ENCODE data around the gene SHB. TPM values are rescaled to one million over a fixed set of nuclear protein-coding genes. Genes with fewer than 3 reads are reported as not detected.

Gene SHB
- total and polyA plus RNA-seq, 2 of the 8 experiments (the other 6 are each of a cell fraction or from before 2014, with no cell fraction given) = 4.1 to 12.6 TPM

DNA sequence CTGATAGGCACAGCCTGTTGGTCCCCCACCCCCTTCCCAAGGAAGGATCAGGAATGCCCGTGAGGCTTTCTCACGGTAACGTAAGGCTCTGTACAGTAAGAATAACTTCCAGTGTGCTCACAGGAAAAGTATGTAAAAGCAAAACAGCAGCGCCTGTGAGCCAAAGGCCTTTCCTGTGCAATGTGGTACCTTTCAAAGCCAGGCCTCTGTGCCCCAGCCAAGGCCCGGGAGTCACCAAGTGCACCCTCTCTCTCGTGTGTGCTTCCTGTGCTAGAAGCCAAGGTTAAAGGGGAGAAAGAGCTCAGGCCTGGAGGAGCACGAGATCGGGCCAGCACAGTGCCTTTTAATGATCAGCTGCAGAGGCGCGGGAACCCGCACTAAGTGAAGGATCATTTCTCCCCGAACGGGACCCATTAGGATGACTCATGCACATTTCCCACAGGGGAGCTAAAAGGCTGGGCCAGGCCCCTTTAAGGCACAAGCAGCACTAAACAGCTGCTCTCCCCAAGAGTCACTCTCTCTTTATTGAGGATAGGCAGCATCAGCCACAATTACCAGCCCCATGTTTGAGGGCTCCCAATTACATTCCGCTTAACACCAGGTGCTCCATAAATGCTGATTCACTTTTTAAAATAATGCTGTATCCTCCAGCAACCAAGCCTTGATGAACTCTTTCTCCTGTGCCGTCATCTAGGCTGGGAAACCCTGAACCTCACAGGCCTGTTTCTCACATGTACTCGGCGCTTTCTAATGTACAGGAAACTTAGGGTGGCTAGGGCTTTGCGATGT, 42.8 kb downstream of the SHB start:
- no peak for DNase-seq (ENCODE audit: low read depth in 1 of 2, low spot score in 2 of 2)
- H3K23ac ChIP-seq (ENCODE audit: insufficient read length) = no peak overlapping the region
- H2AK5ac ChIP-seq (ENCODE audit: low read depth, low read length) = peak overlapping the region; percentile 100
- peaks cover 0 to 25% of the 10 kb centered on the region in 2 experiments; a peak in 1 of 4 replicates for H3K79me2 ChIP-seq (ENCODE audit: control insufficient read depth in 1 of 2, insufficient read depth in 2 of 2, low read length in 2 of 2)
- no peak overlapping the region for H2AFZ ChIP-seq (ENCODE audit: low read length)
- H3K18ac ChIP-seq (ENCODE audit: extremely low read depth, low read length) = peak overlapping the region; percentile 34
- no peaks in the 10 kb centered on the region for H3K27me3 ChIP-seq (replicated peaks in 1 of 4; ENCODE audit: control insufficient read depth in 3 of 4, extremely low read depth in 1 of 4, insufficient read depth in 3 of 4, low read length in 3 of 4)
- peak overlapping the region; percentile 83; the same call in 1 of the 2 replicates for H2BK20ac ChIP-seq (ENCODE audit: low read length)
- no peak overlapping the region; a peak in 1 of 7 replicates for H3K9ac ChIP-seq (replicated peaks in 1 of 4; ENCODE audit: extremely low read depth in 1 of 4, low read depth in 3 of 4, low read length in 3 of 4)
- no peak overlapping the region for H3K14ac ChIP-seq (ENCODE audit: insufficient read length)
- no peak overlapping the region for H3K27ac ChIP-seq (ENCODE audit: low read depth, low read length)
- peak overlapping the region; percentile 20 to 29; a peak in 2 of 4 replicates for H3K4me2 ChIP-seq (ENCODE audit: insufficient read depth in 1 of 2, low read depth in 2 of 2, low read length in 2 of 2)
- no peak overlapping the region for H4K5ac ChIP-seq (ENCODE audit: insufficient read length, low read depth, low read length)
- peaks cover 14% of the 10 kb centered on the region for H3K79me1 ChIP-seq (ENCODE audit: low read depth, low read length)
- 62% methylated on average over 18 of the region's 18 CpGs; no CpG with 5 or more reads in 1 of the 2 experiments for WGBS, 2 experiments (ENCODE audit: extremely low coverage in 1 of 2, insufficient coverage in 1 of 2, insufficient read length in 1 of 2, insufficient replicate concordance in 2 of 2, low coverage in 1 of 2, low lambda C conversion rate in 2 of 2, missing lambda C conversion rate in 1 of 2)
- H3K23me2 ChIP-seq (ENCODE audit: low read depth, low read length) = no peaks in the 10 kb centered on the region
- ChIA-PET CTCF (ENCODE audit: partially characterized antibody) (interaction anchor here (0.8 to 5.5 kb wide), 20 partner anchors 9 to 301 kb away, joined by 3 to 43 read pairs (median 6); no protein-coding TSS in a partner anchor), POLR2A (ENCODE audit: partially characterized antibody) (interaction anchor here (0.6 to 3.6 kb wide), 4 partner anchors 9 to 317 kb away, joined by 3 to 22 read pairs (median 3); partner anchors contain the start of gene SHB)
- peak overlapping the region; percentile 4 for H4K91ac ChIP-seq (replicated peaks; ENCODE audit: insufficient read length, low read length)
- H4K20me1 ChIP-seq (replicated peaks in 1 of 2; ENCODE audit: control insufficient read depth in 1 of 2, insufficient read depth in 2 of 2, low read length in 2 of 2) = peaks cover 0 to 2% of the 10 kb centered on the region in 2 experiments
- H2BK15ac ChIP-seq (ENCODE audit: low read length) = peak overlapping the region; percentile 95; the same call in 1 of the 2 replicates
- no peak overlapping the region for H4K8ac ChIP-seq (ENCODE audit: extremely low read depth, insufficient read depth, low read length)
- no peaks in the 10 kb centered on the region for H3K9me3 ChIP-seq (ENCODE audit: insufficient read depth in 2 of 2, low read depth in 1 of 2, low read length in 1 of 2)
- peak overlapping the region; percentile 99 for H2BK12ac ChIP-seq (ENCODE audit: low read depth, low read length)
- H3K4me3 ChIP-seq (ENCODE audit: extremely low read depth in 1 of 4, insufficient read depth in 2 of 4, low read depth in 3 of 4, low read length in 4 of 4) = no peak overlapping the region
- H3K4ac ChIP-seq (replicated peaks; ENCODE audit: insufficient read length, low read depth, low read length) = peak overlapping the region; percentile 49
- H3K4me1 ChIP-seq (replicated peaks in 1 of 4; ENCODE audit: control insufficient read depth in 3 of 4, insufficient read depth in 4 of 4, low read length in 3 of 4) = peaks cover 34 to 54% (median 40%) of the 10 kb centered on the region in 4 experiments
- no peaks in the 10 kb centered on the region for H3K36me3 ChIP-seq (ENCODE audit: control insufficient read depth in 2 of 4, insufficient read depth in 4 of 4, low read length in 3 of 4)
- H3K56ac ChIP-seq (replicated peaks; ENCODE audit: insufficient read length, low read depth, low read length) = no peak overlapping the region
- no peak overlapping the region for H2BK120ac ChIP-seq (replicated peaks; ENCODE audit: low read depth, low read length)
- no peak for FAIRE-seq
- H2BK5ac ChIP-seq (ENCODE audit: low read depth, low read length) = peak overlapping the region; percentile 95
- TF ChIP-seq NANOG (IDR thresholded peaks at IDR 0.05; ENCODE audit: insufficient read depth, low read depth, low read length, poor library complexity, severe bottlenecking) (no peak), JUND (IDR thresholded peaks at IDR 0.05; ENCODE audit: low read length) (peak; percentile 86; the same call in 1 of the 2 replicates), CBX8 (IDR thresholded peaks at IDR 0.05; ENCODE audit: borderline replicate concordance, low read depth, low read length) (no peak), BACH1 (IDR thresholded peaks at IDR 0.05; ENCODE audit: low read length) (peak; percentile 8; the same call in 1 of the 2 replicates), SIRT6 (IDR thresholded peaks at IDR 0.05; ENCODE audit: low read length) (no peak)
- TF ChIP-seq, protein P1, sequence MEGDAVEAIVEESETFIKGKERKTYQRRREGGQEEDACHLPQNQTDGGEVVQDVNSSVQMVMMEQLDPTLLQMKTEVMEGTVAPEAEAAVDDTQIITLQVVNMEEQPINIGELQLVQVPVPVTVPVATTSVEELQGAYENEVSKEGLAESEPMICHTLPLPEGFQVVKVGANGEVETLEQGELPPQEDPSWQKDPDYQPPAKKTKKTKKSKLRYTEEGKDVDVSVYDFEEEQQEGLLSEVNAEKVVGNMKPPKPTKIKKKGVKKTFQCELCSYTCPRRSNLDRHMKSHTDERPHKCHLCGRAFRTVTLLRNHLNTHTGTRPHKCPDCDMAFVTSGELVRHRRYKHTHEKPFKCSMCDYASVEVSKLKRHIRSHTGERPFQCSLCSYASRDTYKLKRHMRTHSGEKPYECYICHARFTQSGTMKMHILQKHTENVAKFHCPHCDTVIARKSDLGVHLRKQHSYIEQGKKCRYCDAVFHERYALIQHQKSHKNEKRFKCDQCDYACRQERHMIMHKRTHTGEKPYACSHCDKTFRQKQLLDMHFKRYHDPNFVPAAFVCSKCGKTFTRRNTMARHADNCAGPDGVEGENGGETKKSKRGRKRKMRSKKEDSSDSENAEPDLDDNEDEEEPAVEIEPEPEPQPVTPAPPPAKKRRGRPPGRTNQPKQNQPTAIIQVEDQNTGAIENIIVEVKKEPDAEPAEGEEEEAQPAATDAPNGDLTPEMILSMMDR (IDR thresholded peaks at IDR 0.05; ENCODE audit: control extremely low read depth in 1 of 3, insufficient read depth in 1 of 3, low read depth in 1 of 3, low read length in 3 of 3) = no peak
